Cardiac muscle cell (in vitro differentiated cells and primary cell): ENCODE data around the gene GGA2. TPM values are rescaled to one million over a fixed set of nuclear protein-coding genes. Genes with fewer than 3 reads are reported as not detected.
"Not testable (repeated sequence)": the region's sequence is repeated elsewhere in the genome, so short reads cannot be mapped to it uniquely, and the experiment has no call there.

Source experiments
- DNase-seq, 2 donors: peaks; one replicate each; pipeline versions ENCODE4 v3.0.0 to v3.0.0-alpha.2; 2010 to 2017; ENCODE audit warnings: low read depth in 1 of 2, low spot score in 1 of 2
- H3K27ac ChIP-seq: fragments of 200-600 bp; sonication (generic); 2 replicates; pipeline ENCODE4 v1.5.1; 2016
- H3K27me3 ChIP-seq: fragments of 200-600 bp; sonication (generic); 2 replicates; pipeline ENCODE4 v1.6.0; 2016; ENCODE audit warnings: control low read depth
- H3K36me3 ChIP-seq: fragments of 200-600 bp; sonication (generic); 2 replicates; pipeline ENCODE4 v1.5.1; 2016; ENCODE audit warnings: control low read depth
- H3K4me1 ChIP-seq: fragments of 200-600 bp; sonication (generic); 2 replicates; pipeline ENCODE4 v1.8.1; 2017; ENCODE audit warnings: low read depth, mild to moderate bottlenecking, mixed run types
- H3K4me3 ChIP-seq: fragments of 200-600 bp; sonication (generic); 2 replicates; pipeline ENCODE4 v1.5.1; 2016; ENCODE audit warnings: mild to moderate bottlenecking
- H3K9me3 ChIP-seq: fragments of 200-600 bp; sonication (generic); 2 replicates; pipeline ENCODE4 v1.5.1; 2017; ENCODE audit warnings: low read depth, mild to moderate bottlenecking, control low read depth
- polyA plus RNA-seq: library from polyadenylated mRNA; unstranded; fragments of >200 nt; fragmentation: Nextera tagmentation; extraction: Ambion mirVana; gene quantifications from 2 replicates; pipeline ENCODE4 v1.2.1, GENCODE V29; 2016
- total RNA-seq: library from RNA; depleted of rRNA; stranded (reverse); fragments of >200 nt; gene quantifications from 2 replicates; pipeline ENCODE4 v1.2.3, GENCODE V29; 2016
- TF ChIP-seq, protein P1 (sequence below): IDR thresholded peaks from 2 replicates; pipeline ENCODE4 v1.5.1; 2012; ENCODE audit warnings: low read depth, mild to moderate bottlenecking, low read length

The GGA2 gene
- total and polyA plus RNA-seq, 2 experiments from 2014 or later, result 126 to 149 TPM

DNA sequence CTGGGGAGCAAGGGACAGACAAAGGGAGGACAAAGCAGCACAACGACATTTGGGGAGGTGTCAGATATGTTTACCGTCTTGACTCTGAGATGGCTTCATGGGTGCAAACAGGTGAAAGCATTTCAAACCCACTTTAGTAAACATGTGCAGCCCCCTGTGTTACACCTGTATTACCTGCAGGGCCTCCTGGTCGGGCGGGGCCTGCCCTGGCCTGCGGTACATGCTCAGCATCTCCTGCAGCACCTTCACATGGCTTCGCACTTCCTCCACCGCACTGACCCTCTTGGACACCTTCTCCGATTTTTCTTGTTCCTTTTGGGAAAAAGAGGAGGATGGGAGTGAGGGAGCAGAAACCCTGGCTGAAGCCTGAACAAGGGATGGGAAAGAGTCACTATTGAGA, 24.5 kb downstream of the GGA2 start:
- Histone ChIP-seq H3K27me3 (no peaks in the 10 kb centered on the region), H3K9me3 (no peaks in the 10 kb centered on the region), H3K36me3 (peaks cover 86% of the 10 kb centered on the region), H3K4me3 (no peak overlapping the region), H3K4me1 (no peaks in the 10 kb centered on the region), H3K27ac (no peak overlapping the region)
- DNase-seq, result no peak
- TF ChIP-seq, protein P1, sequence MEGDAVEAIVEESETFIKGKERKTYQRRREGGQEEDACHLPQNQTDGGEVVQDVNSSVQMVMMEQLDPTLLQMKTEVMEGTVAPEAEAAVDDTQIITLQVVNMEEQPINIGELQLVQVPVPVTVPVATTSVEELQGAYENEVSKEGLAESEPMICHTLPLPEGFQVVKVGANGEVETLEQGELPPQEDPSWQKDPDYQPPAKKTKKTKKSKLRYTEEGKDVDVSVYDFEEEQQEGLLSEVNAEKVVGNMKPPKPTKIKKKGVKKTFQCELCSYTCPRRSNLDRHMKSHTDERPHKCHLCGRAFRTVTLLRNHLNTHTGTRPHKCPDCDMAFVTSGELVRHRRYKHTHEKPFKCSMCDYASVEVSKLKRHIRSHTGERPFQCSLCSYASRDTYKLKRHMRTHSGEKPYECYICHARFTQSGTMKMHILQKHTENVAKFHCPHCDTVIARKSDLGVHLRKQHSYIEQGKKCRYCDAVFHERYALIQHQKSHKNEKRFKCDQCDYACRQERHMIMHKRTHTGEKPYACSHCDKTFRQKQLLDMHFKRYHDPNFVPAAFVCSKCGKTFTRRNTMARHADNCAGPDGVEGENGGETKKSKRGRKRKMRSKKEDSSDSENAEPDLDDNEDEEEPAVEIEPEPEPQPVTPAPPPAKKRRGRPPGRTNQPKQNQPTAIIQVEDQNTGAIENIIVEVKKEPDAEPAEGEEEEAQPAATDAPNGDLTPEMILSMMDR, result no peak

DNA sequence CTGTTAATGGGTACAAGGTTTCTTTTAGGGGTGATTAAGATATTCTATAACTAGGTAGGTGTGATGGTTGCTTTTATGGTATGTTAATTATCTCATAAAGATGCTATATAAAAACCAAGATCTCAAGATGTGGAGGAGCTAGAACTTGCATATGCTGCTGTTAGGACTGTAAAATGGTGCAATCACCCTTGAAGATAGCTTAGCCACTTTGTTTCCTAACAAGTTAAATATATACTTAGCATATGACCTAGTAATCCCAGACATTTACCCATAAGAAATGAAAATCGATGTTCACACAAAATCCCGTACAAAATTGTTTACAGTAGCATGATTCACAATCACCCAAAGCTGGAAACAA, 25.1 kb downstream of the GGA2 start:
- no peaks in the 10 kb centered on the region for H3K4me1 ChIP-seq
- H3K4me3 ChIP-seq, result no peak overlapping the region
- TF ChIP-seq, protein P1, result no peak
- no peaks in the 10 kb centered on the region for H3K27me3 ChIP-seq
- H3K36me3 ChIP-seq, result peaks cover 87% of the 10 kb centered on the region
- no peak overlapping the region for H3K27ac ChIP-seq
- DNase-seq, result no peak
- H3K9me3 ChIP-seq, result no peaks in the 10 kb centered on the region

DNA sequence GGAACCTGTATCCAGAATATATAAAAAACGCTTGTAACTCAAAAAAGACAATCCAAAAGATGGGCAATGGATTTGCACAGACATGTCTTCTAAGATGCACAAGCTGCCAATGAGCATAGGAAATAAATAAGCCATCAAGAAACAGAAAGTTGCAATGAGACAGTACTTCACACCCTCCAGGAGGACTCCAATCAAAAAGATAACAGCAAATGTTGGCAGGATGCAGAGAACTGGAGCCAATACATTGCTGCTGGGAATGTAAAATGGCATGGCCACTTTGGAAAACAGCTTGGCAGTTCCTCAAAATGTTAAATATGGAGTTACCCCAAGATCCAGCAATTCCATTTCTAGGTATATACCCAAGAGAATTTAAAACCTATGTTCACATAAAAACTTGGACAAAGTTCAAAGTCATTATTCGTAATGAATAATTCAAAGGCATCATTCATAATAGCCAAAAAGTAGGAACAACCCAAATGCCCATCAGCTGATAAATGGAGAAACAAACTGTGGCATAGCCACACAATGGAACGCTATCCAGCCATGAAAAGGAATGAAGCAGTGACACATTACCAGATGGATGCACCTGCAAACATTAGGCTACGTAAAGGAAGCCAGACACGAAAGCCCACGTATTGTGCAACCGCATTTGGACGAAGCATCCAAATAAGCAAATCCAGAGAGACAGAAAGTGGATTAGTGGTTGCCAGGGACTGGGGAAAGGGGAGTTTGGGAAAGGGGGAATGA, 25.6 kb downstream of the GGA2 start:
- H3K4me1 ChIP-seq, result no peaks in the 10 kb centered on the region
- H3K4me3 ChIP-seq, result no peak overlapping the region
- TF ChIP-seq, protein P1, result no peak
- H3K27me3 ChIP-seq, result no peaks in the 10 kb centered on the region
- DNase-seq, result no peak
- H3K9me3 ChIP-seq, result no peaks in the 10 kb centered on the region
- peaks cover 87% of the 10 kb centered on the region for H3K36me3 ChIP-seq
- no peak overlapping the region for H3K27ac ChIP-seq

DNA sequence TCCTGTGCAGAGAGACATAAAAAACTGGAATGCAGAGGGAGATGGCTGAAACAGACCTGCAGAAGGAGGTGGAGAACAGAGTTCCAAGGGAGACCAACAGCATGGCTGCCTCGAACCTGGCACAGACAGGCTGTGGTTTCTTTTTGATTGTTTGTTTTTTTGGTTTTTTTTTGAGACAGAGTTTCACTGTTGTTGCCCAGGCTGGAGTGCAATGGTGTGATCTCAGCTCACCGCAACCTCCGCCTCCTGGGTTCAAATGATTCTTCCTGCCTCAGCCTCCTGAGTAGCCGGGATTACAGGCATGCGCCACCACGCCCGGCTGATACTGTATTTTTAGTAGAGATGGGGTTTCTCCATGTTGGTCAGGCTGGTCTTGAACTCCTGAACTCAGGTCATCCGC, 26.8 kb downstream of the GGA2 start:
- not testable (repeated sequence) for H3K4me3 ChIP-seq, H3K4me1 ChIP-seq, H3K27me3 ChIP-seq, H3K27ac ChIP-seq, H3K9me3 ChIP-seq, DNase-seq
- H3K36me3 ChIP-seq, result peaks cover 90% of the 10 kb centered on the region

DNA sequence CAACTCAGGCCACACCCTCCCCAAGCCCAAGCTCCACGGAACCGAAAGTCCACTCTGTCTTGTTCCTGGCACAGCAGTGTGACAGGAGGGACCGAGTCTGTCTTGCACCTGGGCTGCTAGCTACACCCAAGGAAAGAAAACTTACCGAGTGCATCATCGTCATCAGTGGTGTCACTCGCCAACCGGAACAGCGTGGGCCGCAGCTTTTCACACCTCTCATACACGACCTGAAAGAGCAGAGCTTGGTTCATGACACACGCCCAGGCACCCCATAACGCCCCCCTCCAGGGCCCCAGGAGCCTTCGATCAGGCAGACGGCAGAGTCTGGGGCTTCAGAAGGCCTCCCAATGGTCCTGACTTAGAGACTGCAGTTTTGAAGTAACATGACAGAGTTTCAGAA, 27.5 kb downstream of the GGA2 start:
- H3K36me3 ChIP-seq, result peaks cover 87% of the 10 kb centered on the region
- H3K27ac ChIP-seq, result no peak overlapping the region
- no peaks in the 10 kb centered on the region for H3K4me1 ChIP-seq
- H3K9me3 ChIP-seq, result no peaks in the 10 kb centered on the region
- DNase-seq, result no peak
- TF ChIP-seq, protein P1, result no peak
- H3K27me3 ChIP-seq, result no peaks in the 10 kb centered on the region
- H3K4me3 ChIP-seq, result no peak overlapping the region

DNA sequence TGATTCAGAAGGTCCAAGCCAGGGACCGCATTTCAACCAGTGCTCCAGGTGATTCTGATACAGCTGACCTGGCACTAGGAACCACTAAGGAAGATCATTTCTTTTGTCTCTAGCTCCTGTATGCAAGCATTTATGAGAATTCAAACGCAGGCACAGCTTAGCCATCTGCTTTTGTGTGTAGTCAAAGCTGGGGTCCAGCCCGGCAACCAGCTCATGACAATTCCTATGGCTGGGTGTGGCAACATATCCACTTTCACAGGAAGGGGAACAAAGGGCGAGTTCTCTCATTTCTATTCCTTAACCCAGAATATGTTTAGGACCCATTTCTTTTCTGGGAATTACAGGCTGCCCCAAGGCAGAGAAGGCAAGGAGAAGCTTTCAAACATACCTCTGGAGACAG, 30.0 kb downstream of the GGA2 start:
- Histone ChIP-seq H3K4me3 (no peak overlapping the region), H3K27ac (no peak overlapping the region), H3K36me3 (peaks cover 78% of the 10 kb centered on the region), H3K27me3 (no peaks in the 10 kb centered on the region), H3K9me3 (no peaks in the 10 kb centered on the region), H3K4me1 (no peaks in the 10 kb centered on the region)
- TF ChIP-seq, protein P1, result no peak
- no peak for DNase-seq
